IPS-18a (cell line): ENCODE results near the gene RUNX3.

ENCODE experiments used
- H3K27ac ChIP-seq: one replicate; pipeline ENCODE4 v1.5.1; 2013; ENCODE audit warnings: low read length
- H3K27me3 ChIP-seq: one replicate; pipeline ENCODE4 v1.6.1; 2013; ENCODE audit warnings: mild to moderate bottlenecking, low read length; ENCODE audit not compliant: control insufficient read depth, insufficient read depth
- H3K36me3 ChIP-seq: one replicate; pipeline ENCODE4 v1.6.1; 2013; ENCODE audit warnings: low read depth, low read length; ENCODE audit not compliant: control insufficient read depth
- H3K4me1 ChIP-seq: one replicate; pipeline ENCODE4 v1.6.1; 2013; ENCODE audit warnings: low read depth, low read length; ENCODE audit not compliant: control insufficient read depth
- H3K4me3 ChIP-seq: one replicate; pipeline ENCODE4 v1.5.1; 2013; ENCODE audit warnings: low read length
- H3K9ac ChIP-seq: one replicate; pipeline ENCODE4 v1.6.1; 2013; ENCODE audit warnings: mild to moderate bottlenecking, low read length, moderate library complexity
- H3K9me3 ChIP-seq: one replicate; pipeline ENCODE4 v1.6.1; 2013; ENCODE audit warnings: low read depth, low read length; ENCODE audit not compliant: control insufficient read depth

Gene RUNX3

DNA sequence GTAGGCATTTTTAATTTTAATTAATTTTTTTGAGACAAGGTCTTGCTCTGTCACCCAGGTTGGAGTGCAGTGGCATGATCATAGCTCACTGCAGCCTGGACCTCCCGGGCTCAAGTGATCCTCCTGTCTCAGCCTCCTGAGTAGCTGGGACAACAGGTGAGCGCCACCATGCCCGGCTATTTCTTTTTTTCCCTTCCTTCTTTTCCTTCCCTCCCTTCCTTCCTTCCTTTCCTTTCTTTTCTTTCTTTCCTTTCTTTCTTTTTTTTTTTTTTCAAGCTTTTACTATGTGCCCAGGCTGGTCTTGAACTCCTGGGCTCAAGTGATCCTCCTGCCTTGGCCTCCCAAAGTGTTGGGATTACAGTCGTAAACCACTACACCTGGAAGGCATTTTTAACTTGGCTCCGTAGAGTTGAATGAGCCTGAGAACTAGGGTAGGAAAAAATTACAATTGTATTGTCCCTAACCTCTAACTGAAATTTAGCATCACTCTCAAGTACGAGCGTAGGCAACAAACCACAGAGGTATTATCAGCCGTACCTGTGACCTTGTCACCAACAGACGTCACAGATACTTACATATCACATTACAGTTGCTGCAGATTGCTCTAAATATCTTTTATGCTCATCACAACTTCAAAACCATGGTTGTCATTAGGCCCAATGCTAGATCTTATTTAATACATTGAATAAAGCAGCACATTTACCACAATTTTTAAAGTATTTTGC lies 8.0 kb downstream of the RUNX3 start:
- Histone ChIP-seq H3K27me3 (peaks cover 29% of the 10 kb centered on the region), H3K4me1 (peaks cover 15% of the 10 kb centered on the region), H3K4me3 (no peak overlapping the region), H3K27ac (no peak overlapping the region), H3K9ac (no peak overlapping the region), H3K9me3 (no peaks in the 10 kb centered on the region), H3K36me3 (no peaks in the 10 kb centered on the region)

DNA sequence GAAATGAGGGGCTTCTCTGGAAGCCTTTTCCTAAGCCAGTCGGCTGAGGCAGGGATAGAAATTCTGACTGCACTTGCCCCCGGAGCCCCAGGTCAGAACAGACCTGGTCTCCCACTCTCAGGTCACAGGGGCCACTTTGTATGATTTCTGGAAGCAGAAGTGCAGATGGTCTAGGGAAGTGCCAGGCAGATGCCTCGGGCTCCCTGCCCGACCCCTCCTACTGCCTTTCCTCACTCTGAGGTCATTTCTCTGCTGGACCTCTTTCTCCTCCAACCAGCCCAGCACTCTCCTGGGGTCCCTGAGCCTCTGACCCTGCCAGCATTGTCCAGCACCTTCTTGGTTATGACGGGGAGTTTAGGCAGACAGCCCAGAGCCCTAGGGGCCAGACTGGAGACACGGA lies 8.7 kb downstream of the RUNX3 start:
- peaks cover 22% of the 10 kb centered on the region for H3K27me3 ChIP-seq
- H3K4me3 ChIP-seq: no peak overlapping the region
- H3K4me1 ChIP-seq: peaks cover 8% of the 10 kb centered on the region
- no peak overlapping the region for H3K9ac ChIP-seq
- no peak overlapping the region for H3K27ac ChIP-seq
- no peaks in the 10 kb centered on the region for H3K9me3 ChIP-seq
- H3K36me3 ChIP-seq: no peaks in the 10 kb centered on the region

- peaks cover 14% of the 10 kb centered on the region for H3K27me3 ChIP-seq
- no peak overlapping the region for H3K27ac ChIP-seq
Measured at GRCh38 chr1:24920533-24920925, 9.5 kb downstream of the RUNX3 start.

GRCh38 chr1:24919791-24920532 lies 10.1 kb downstream of the RUNX3 start:
- H3K9me3 ChIP-seq: no peaks in the 10 kb centered on the region
- H3K4me1 ChIP-seq: no peaks in the 10 kb centered on the region
- H3K27me3 ChIP-seq: peaks cover 8% of the 10 kb centered on the region
- no peak overlapping the region for H3K4me3 ChIP-seq
- no peak overlapping the region for H3K27ac ChIP-seq
- H3K36me3 ChIP-seq: no peaks in the 10 kb centered on the region
- no peak overlapping the region for H3K9ac ChIP-seq

More at GRCh38 chr1:24920533-24920925, 9.5 kb downstream of the RUNX3 start:
- H3K9me3 ChIP-seq: no peaks in the 10 kb centered on the region
- H3K4me3 ChIP-seq: no peak overlapping the region
- no peak overlapping the region for H3K9ac ChIP-seq
- no peaks in the 10 kb centered on the region for H3K36me3 ChIP-seq
- no peaks in the 10 kb centered on the region for H3K4me1 ChIP-seq

- Histone ChIP-seq H3K4me3 (no peak overlapping the region), H3K27me3 (no peaks in the 10 kb centered on the region), H3K27ac (no peak overlapping the region), H3K4me1 (no peaks in the 10 kb centered on the region), H3K9ac (no peak overlapping the region), H3K9me3 (no peaks in the 10 kb centered on the region), H3K36me3 (no peaks in the 10 kb centered on the region)
Measured at GRCh38 chr1:24918995-24919605, 11.0 kb downstream of the RUNX3 start.

- Histone ChIP-seq H3K4me3 (no peak overlapping the region), H3K9ac (no peak overlapping the region), H3K36me3 (no peaks in the 10 kb centered on the region), H3K9me3 (no peaks in the 10 kb centered on the region), H3K27ac (no peak overlapping the region), H3K27me3 (no peaks in the 10 kb centered on the region), H3K4me1 (no peaks in the 10 kb centered on the region)
Measured at GRCh38 chr1:24918370-24918769, 11.7 kb downstream of the RUNX3 start.

GRCh38 chr1:24917327-24918074 lies 12.6 kb downstream of the RUNX3 start:
- Histone ChIP-seq H3K27me3 (no peaks in the 10 kb centered on the region), H3K36me3 (no peaks in the 10 kb centered on the region), H3K9me3 (no peaks in the 10 kb centered on the region)

DNA sequence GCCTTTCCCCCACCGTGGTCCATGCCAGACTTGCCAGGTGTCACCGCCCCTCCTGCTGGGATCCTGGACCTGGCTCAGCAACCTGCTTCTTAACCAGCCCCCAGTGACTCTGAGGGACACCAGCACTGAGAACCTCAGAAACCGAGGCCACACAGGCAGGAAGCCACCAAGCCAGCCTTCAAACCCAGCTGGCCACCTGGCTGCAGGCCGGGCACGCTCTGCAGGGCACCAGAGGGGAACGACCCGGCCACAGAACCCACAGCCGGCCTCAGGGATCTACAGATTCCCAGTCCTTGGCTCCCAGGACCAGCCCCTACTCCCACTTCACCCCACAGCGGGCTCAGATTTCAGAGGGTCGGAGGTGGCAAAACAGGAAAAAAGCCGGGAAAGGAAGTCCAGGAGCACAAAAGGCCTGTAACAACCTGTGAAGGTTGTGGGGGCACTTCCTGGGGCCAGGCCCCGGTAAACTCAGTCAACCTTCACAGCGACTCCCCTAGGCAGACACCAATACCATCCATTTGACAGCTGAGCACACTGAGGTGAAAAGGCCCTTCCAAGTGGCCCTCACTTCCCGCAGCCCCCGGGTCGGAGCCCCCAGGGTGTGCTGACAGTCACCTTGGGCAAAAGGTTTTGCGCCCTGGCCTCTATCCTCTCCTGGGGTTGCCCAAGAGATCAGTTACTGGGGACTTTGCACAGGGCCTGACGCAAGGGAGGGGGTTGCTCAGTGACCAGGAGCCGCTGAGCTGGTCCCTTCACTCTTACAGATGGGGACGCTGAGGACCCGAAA lies 14.1 kb downstream of the RUNX3 start:
- Histone ChIP-seq H3K9ac (no peak overlapping the region), H3K4me1 (no peaks in the 10 kb centered on the region), H3K27ac (no peak overlapping the region), H3K36me3 (no peaks in the 10 kb centered on the region), H3K4me3 (no peak overlapping the region), H3K27me3 (no peaks in the 10 kb centered on the region), H3K9me3 (no peaks in the 10 kb centered on the region)

More at GRCh38 chr1:24917327-24918074, 12.6 kb downstream of the RUNX3 start:
- no peak overlapping the region for H3K27ac ChIP-seq
- no peaks in the 10 kb centered on the region for H3K4me1 ChIP-seq
- no peak overlapping the region for H3K4me3 ChIP-seq
- no peak overlapping the region for H3K9ac ChIP-seq

DNA sequence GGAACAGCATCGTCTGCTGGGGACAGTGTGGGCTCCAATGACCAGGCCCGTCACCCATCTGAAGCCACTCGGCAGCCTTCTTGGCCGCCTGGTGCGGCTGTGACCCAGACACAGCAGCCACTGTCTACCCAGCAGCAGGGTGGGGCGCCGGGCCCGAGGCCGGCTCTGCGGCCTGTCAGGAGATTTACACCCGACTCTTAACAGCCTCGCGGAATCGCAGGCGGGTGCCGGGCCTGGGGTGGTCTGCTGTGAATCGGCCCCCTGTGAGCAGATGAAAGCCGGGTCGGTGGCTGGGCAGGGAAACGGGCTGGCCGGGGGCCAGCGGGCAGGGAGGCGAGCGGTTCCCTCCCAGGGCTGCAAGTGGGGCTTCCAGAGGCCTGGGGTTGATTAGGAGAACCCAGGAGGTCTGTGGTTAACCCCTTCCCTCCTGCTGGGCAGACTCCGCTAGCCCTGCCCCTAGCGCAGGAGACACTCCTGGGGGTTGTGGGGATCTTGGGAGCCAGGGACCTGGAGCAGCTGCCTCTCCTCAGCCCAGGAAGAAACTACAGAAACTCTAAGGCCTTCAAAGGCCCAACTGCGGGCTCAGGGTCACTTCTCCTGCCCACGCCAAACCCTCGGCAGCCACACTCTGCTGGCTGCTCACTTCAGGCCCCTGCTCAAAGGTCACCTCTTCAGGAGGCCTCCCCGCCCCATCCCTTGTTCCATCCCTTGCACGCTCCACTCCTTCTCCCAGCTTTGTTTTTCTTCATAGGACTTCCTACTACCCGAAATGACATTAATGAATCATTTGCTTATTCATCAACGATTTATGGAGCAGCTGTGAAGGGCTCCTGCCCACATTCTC lies 15.6 kb downstream of the RUNX3 start:
- Histone ChIP-seq H3K4me3 (no peak overlapping the region), H3K4me1 (no peaks in the 10 kb centered on the region), H3K9ac (no peak overlapping the region), H3K27ac (no peak overlapping the region), H3K9me3 (no peaks in the 10 kb centered on the region), H3K27me3 (no peaks in the 10 kb centered on the region), H3K36me3 (no peaks in the 10 kb centered on the region)

- Histone ChIP-seq H3K4me1 (peaks cover 3% of the 10 kb centered on the region), H3K27me3 (no peaks in the 10 kb centered on the region), H3K27ac (no peak overlapping the region), H3K9me3 (no peaks in the 10 kb centered on the region), H3K4me3 (no peak overlapping the region), H3K36me3 (no peaks in the 10 kb centered on the region), H3K9ac (no peak overlapping the region)
Measured at GRCh38 chr1:24913616-24914225, 16.4 kb downstream of the RUNX3 start.
